Measurements from ENCODE around the gene FPR2.

The FPR2 gene, protein sequence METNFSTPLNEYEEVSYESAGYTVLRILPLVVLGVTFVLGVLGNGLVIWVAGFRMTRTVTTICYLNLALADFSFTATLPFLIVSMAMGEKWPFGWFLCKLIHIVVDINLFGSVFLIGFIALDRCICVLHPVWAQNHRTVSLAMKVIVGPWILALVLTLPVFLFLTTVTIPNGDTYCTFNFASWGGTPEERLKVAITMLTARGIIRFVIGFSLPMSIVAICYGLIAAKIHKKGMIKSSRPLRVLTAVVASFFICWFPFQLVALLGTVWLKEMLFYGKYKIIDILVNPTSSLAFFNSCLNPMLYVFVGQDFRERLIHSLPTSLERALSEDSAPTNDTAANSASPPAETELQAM

DNA sequence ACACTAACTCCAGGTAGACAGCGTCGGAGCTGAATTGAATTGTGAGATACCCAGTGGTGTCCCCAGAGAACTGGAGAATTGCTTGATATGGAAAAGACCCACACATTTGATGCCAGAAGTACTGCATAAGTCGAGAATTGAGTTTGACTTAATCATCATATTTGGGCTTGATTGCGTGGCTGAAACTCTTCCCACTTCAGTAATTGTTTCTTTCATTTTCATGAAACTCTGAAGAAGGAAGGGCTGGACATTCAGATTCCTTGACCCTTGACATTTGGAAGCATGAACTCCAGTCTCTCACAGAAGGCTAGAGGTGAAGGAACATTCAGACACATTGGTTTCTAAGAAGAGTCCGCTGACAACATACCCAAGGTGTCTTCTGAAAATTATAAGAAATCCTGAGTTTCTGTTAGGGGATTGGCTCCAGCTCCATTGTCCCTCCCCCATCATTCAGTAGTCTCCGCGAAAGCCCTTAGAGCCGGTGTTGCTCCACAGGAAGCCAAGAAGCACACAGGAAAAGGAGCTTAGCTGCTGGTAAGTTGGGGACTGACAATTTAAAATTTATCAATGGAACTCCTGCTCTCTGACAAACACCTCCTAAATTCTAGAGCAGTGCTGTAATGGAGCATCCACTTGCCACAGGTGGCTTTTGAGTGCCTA, at the start of gene FPR2:
FPR2 (plus strand) TSS at position 484 of the 660 bp plus-strand sequence. CDS start 7,479 bp downstream, outside the sequence.
- no peaks in the 10 kb centered on the region for H3K9me3 ChIP-seq (ENCODE audit: low read length)
- H3K36me3 ChIP-seq (ENCODE audit: insufficient read depth, low read length), result no peaks in the 10 kb centered on the region
- peaks cover 0 to 4% of the 10 kb centered on the region in 2 donors for H3K27me3 ChIP-seq (ENCODE audit: control insufficient read depth in 1 of 2, insufficient read depth in 2 of 2, low read length in 2 of 2)
- H3K9ac ChIP-seq (ENCODE audit: low read length), result no peak within 1 kb of the TSS
- H3K27ac ChIP-seq (ENCODE audit: low read depth, low read length), result no peak within 1 kb of the TSS
- no peak within 1 kb of the TSS for H3K4me3 ChIP-seq (ENCODE audit: low read depth in 1 of 2, low read length in 2 of 2)
- H3K4me1 ChIP-seq (ENCODE audit: insufficient read depth, low read length), result no peaks in the 10 kb centered on the region

GRCh38 chr19:51711702-51712101, 49.3 kb upstream of the FPR2 start:
- peaks cover 0 to 19% of the 10 kb centered on the region in 2 donors for H3K27me3 ChIP-seq (ENCODE audit: control insufficient read depth in 1 of 2, insufficient read depth in 2 of 2, low read length in 2 of 2)
- H3K4me3 ChIP-seq (ENCODE audit: low read depth in 1 of 2, low read length in 2 of 2), result no peak overlapping the region
- H3K27ac ChIP-seq (ENCODE audit: low read depth, low read length), result no peak overlapping the region
- H3K4me1 ChIP-seq (ENCODE audit: insufficient read depth, low read length), result no peaks in the 10 kb centered on the region
- H3K9ac ChIP-seq (ENCODE audit: low read length), result no peak overlapping the region
- H3K9me3 ChIP-seq (ENCODE audit: low read length), result no peaks in the 10 kb centered on the region
- H3K36me3 ChIP-seq (ENCODE audit: insufficient read depth, low read length), result peaks cover 5% of the 10 kb centered on the region

GRCh38 chr19:51712461-51713081, 48.4 kb upstream of the FPR2 start:
- Histone ChIP-seq H3K4me1 (ENCODE audit: insufficient read depth, low read length) (no peaks in the 10 kb centered on the region), H3K4me3 (ENCODE audit: low read depth in 1 of 2, low read length in 2 of 2) (no peak overlapping the region), H3K9ac (ENCODE audit: low read length) (no peak overlapping the region), H3K27ac (ENCODE audit: low read depth, low read length) (no peak overlapping the region), H3K36me3 (ENCODE audit: insufficient read depth, low read length) (no peaks in the 10 kb centered on the region), H3K9me3 (ENCODE audit: low read length) (no peaks in the 10 kb centered on the region), H3K27me3 (ENCODE audit: control insufficient read depth in 1 of 2, insufficient read depth in 2 of 2, low read length in 2 of 2) (peaks cover 0 to 19% of the 10 kb centered on the region in 2 donors)

- Histone ChIP-seq H3K4me1 (ENCODE audit: insufficient read depth, low read length) (no peaks in the 10 kb centered on the region), H3K9me3 (ENCODE audit: low read length) (no peaks in the 10 kb centered on the region), H3K27me3 (ENCODE audit: control insufficient read depth in 1 of 2, insufficient read depth in 2 of 2, low read length in 2 of 2) (peaks cover 0 to 21% of the 10 kb centered on the region in 2 donors), H3K36me3 (ENCODE audit: insufficient read depth, low read length) (no peaks in the 10 kb centered on the region), H3K4me3 (ENCODE audit: low read depth in 1 of 2, low read length in 2 of 2) (no peak overlapping the region), H3K9ac (ENCODE audit: low read length) (no peak overlapping the region), H3K27ac (ENCODE audit: low read depth, low read length) (no peak overlapping the region)
Observed at GRCh38 chr19:51713319-51714285, 47.4 kb upstream of the FPR2 start.

DNA sequence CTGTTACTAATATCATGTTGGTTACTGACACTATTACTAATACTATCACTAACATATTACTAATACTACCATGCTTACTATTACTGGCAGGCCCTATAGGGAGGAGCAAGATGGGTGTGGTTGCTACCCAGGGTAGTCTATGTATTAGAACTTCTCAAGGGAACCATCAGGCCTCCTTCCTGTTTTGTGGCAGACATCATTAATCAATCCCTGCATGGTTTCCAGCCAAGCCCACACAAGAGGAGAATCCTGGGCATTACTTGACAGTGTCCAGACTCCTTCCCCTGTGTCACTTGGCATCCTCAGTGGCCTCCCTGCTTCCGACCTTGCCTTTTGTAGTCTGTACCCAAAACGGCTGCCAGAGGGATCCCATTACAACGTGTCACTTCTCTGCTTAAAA, 46.1 kb upstream of the FPR2 start:
- Histone ChIP-seq H3K9me3 (ENCODE audit: low read length) (no peaks in the 10 kb centered on the region), H3K9ac (ENCODE audit: low read length) (no peak overlapping the region), H3K36me3 (ENCODE audit: insufficient read depth, low read length) (no peaks in the 10 kb centered on the region), H3K4me3 (ENCODE audit: low read depth in 1 of 2, low read length in 2 of 2) (no peak overlapping the region), H3K27ac (ENCODE audit: low read depth, low read length) (no peak overlapping the region), H3K27me3 (ENCODE audit: control insufficient read depth in 1 of 2, insufficient read depth in 2 of 2, low read length in 2 of 2) (peaks cover 0 to 33% of the 10 kb centered on the region in 2 donors), H3K4me1 (ENCODE audit: insufficient read depth, low read length) (no peaks in the 10 kb centered on the region)

DNA sequence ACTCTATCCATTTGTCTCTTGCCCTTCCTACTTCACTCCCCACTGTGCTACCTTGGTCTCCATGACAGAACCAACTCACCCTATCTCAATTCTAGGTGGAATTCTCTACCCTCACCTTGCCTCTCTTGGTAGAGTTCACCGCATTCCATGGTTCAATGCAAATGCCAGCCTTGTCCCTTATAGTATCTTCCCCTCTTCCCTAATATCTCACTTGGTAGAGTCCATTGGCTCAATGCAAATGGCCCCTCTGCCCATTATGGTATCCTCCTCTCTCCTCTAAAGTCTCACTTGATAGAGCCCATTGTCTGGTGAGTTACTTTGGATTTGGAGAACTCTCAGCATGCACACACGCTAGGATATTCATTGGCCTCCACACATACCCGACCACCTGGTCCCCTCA, 45.1 kb upstream of the FPR2 start:
- Histone ChIP-seq H3K4me1 (ENCODE audit: insufficient read depth, low read length) (no peaks in the 10 kb centered on the region), H3K27ac (ENCODE audit: low read depth, low read length) (no peak overlapping the region), H3K27me3 (ENCODE audit: control insufficient read depth in 1 of 2, insufficient read depth in 2 of 2, low read length in 2 of 2) (peaks cover 0 to 43% of the 10 kb centered on the region in 2 donors), H3K9me3 (ENCODE audit: low read length) (no peaks in the 10 kb centered on the region), H3K36me3 (ENCODE audit: insufficient read depth, low read length) (no peaks in the 10 kb centered on the region), H3K4me3 (ENCODE audit: low read depth in 1 of 2, low read length in 2 of 2) (no peak overlapping the region), H3K9ac (ENCODE audit: low read length) (no peak overlapping the region)

GRCh38 chr19:51716925-51717324, 44.1 kb upstream of the FPR2 start:
- H3K4me1 ChIP-seq (ENCODE audit: insufficient read depth, low read length), result no peaks in the 10 kb centered on the region
- no peak overlapping the region for H3K4me3 ChIP-seq (ENCODE audit: low read depth in 1 of 2, low read length in 2 of 2)
- H3K36me3 ChIP-seq (ENCODE audit: insufficient read depth, low read length), result no peaks in the 10 kb centered on the region
- H3K9ac ChIP-seq (ENCODE audit: low read length), result no peak overlapping the region
- no peak overlapping the region for H3K27ac ChIP-seq (ENCODE audit: low read depth, low read length)
- H3K27me3 ChIP-seq (ENCODE audit: control insufficient read depth in 1 of 2, insufficient read depth in 2 of 2, low read length in 2 of 2), result peaks cover 0 to 53% of the 10 kb centered on the region in 2 donors
- H3K9me3 ChIP-seq (ENCODE audit: low read length), result no peaks in the 10 kb centered on the region

- Histone ChIP-seq H3K27ac (ENCODE audit: low read depth, low read length) (no peak overlapping the region), H3K4me3 (ENCODE audit: low read depth in 1 of 2, low read length in 2 of 2) (no peak overlapping the region), H3K4me1 (ENCODE audit: insufficient read depth, low read length) (no peaks in the 10 kb centered on the region), H3K9ac (ENCODE audit: low read length) (no peak overlapping the region), H3K9me3 (ENCODE audit: low read length) (no peaks in the 10 kb centered on the region), H3K36me3 (ENCODE audit: insufficient read depth, low read length) (no peaks in the 10 kb centered on the region), H3K27me3 (ENCODE audit: control insufficient read depth in 1 of 2, insufficient read depth in 2 of 2, low read length in 2 of 2) (peaks cover 0 to 50% of the 10 kb centered on the region in 2 donors)
Observed at GRCh38 chr19:51719251-51719988, 41.6 kb upstream of the FPR2 start.

GRCh38 chr19:51721905-51722304, 39.1 kb upstream of the FPR2 start:
- no peak overlapping the region for H3K4me3 ChIP-seq (ENCODE audit: low read depth in 1 of 2, low read length in 2 of 2)
- H3K4me1 ChIP-seq (ENCODE audit: insufficient read depth, low read length), result no peaks in the 10 kb centered on the region
- no peaks in the 10 kb centered on the region for H3K36me3 ChIP-seq (ENCODE audit: insufficient read depth, low read length)
- peaks cover under 1 to 54% of the 10 kb centered on the region in 2 donors for H3K27me3 ChIP-seq (ENCODE audit: control insufficient read depth in 1 of 2, insufficient read depth in 2 of 2, low read length in 2 of 2)
- no peak overlapping the region for H3K9ac ChIP-seq (ENCODE audit: low read length)
- no peak overlapping the region for H3K27ac ChIP-seq (ENCODE audit: low read depth, low read length)
- no peaks in the 10 kb centered on the region for H3K9me3 ChIP-seq (ENCODE audit: low read length)

- Histone ChIP-seq H3K36me3 (ENCODE audit: insufficient read depth, low read length) (no peaks in the 10 kb centered on the region), H3K9ac (ENCODE audit: low read length) (no peak overlapping the region), H3K9me3 (ENCODE audit: low read length) (no peaks in the 10 kb centered on the region), H3K4me3 (ENCODE audit: low read depth in 1 of 2, low read length in 2 of 2) (no peak overlapping the region), H3K4me1 (ENCODE audit: insufficient read depth, low read length) (no peaks in the 10 kb centered on the region), H3K27ac (ENCODE audit: low read depth, low read length) (no peak overlapping the region), H3K27me3 (ENCODE audit: control insufficient read depth in 1 of 2, insufficient read depth in 2 of 2, low read length in 2 of 2) (peaks cover 7 to 60% of the 10 kb centered on the region in 2 donors)
Observed at GRCh38 chr19:51722492-51722891, 38.5 kb upstream of the FPR2 start.

Measured in muscle layer of colon (tissue), 2 donors.